GM12891 (cell line): Measurements from ENCODE around the gene RNF121.
A peak's percentile ranks its signal among the peaks of the same experiment; 100 is the strongest.

Experiments used
- DNase-seq: peaks from one replicate; pipeline ENCODE4 v3.0.0; 2011; ENCODE audit warnings: low spot score; ENCODE audit not compliant: insufficient read length
- FAIRE-seq: peaks from 2 replicates; lab custom pipeline; 2011; peaks lifted over from hg19 to GRCh38; lab: Jason Lieb, UNC
- PAX5 ChIP-seq: IDR thresholded peaks from 2 replicates; pipeline ENCODE4 v1.6.1; 2011; ENCODE audit warnings: low read length, moderate library complexity, mild to moderate bottlenecking; ENCODE audit not compliant: insufficient read depth, severe bottlenecking
- POLR2A ChIP-seq: IDR thresholded peaks from 2 replicates; pipeline ENCODE4 v1.6.1; 2011; ENCODE audit warnings: low read depth, low read length, control low read depth
- POLR2AphosphoS5 ChIP-seq: IDR thresholded peaks from 2 replicates; pipeline ENCODE4 v1.6.1; 2011; ENCODE audit warnings: low read depth, low read length, control low read depth
- POU2F2 ChIP-seq: IDR thresholded peaks from 2 replicates; pipeline ENCODE4 v1.6.1; 2011; ENCODE audit warnings: low read depth, mild to moderate bottlenecking, control low read depth, low read length, moderate library complexity
- SPI1 ChIP-seq: IDR thresholded peaks from 2 replicates; pipeline ENCODE4 v1.6.1; 2011; ENCODE audit warnings: low read depth, low read length, control low read depth
- TAF1 ChIP-seq: IDR thresholded peaks from 2 replicates; pipeline ENCODE4 v1.6.1; 2011; ENCODE audit warnings: low read depth, low read length, control low read depth

The RNF121 gene

GRCh38 chr11:72039856-72040401, 111.1 kb downstream of the RNF121 start:
- TF ChIP-seq POU2F2 (no peak), TAF1 (no peak), PAX5 (no peak), SPI1 (no peak), POLR2AphosphoS5 (no peak), POLR2A (no peak)
- FAIRE-seq (peak; percentile 58), DNase-seq (no peak)

DNA sequence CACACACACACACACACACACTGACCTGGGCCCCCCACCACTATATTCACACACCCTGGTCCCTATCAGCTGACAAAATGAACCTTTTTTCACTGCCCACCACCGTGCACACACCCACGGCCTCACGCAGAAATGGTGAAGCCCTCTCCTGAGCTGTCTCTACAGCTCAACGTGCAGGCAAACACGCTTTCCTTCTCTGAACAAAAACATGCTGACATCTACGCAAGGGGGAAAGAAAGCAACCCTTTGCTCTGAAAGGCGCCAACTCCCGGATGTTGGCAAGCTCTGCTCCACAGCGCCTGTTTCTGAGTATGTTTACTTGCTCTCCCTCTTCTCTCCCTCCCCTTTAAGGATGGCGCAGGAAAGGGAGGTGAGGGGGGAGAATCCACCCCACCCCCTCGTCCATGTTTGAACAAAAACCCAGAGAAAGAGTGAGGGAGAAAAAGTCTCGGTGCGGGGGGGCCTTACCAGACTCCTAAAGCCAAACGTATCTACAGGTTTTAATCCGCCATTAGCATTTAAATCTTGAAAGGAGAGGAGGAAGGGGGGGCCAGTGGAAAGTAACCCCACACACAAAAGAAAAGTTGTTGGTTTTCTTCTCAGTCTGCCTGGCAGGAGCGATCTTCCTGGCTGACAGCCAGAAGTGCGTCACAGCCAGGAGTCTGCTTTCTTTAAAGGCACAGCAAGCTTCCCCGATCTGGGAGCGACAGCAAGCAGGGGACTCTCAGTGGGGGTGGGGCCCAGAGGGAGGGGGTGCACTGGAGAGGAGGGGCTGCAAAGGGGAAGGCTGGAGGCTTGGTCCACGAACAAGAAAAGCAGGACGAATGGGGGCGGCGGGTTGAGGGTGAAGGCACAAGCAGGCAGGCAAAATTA, 111.9 kb downstream of the RNF121 start:
- no peak; the same call in 1 of the 2 replicates for TF ChIP-seq POLR2A
- TF ChIP-seq POU2F2 = 0 out of 2 replicates have a peak, but pooled peaks have one; percentile 15
- TF ChIP-seq POLR2AphosphoS5 = peak; percentile 14; the same call in 1 of the 2 replicates
- TF ChIP-seq TAF1 = peak; percentile 61
- no peak for TF ChIP-seq SPI1
- no peak for DNase-seq
- peak; percentile 52 for FAIRE-seq

DNA sequence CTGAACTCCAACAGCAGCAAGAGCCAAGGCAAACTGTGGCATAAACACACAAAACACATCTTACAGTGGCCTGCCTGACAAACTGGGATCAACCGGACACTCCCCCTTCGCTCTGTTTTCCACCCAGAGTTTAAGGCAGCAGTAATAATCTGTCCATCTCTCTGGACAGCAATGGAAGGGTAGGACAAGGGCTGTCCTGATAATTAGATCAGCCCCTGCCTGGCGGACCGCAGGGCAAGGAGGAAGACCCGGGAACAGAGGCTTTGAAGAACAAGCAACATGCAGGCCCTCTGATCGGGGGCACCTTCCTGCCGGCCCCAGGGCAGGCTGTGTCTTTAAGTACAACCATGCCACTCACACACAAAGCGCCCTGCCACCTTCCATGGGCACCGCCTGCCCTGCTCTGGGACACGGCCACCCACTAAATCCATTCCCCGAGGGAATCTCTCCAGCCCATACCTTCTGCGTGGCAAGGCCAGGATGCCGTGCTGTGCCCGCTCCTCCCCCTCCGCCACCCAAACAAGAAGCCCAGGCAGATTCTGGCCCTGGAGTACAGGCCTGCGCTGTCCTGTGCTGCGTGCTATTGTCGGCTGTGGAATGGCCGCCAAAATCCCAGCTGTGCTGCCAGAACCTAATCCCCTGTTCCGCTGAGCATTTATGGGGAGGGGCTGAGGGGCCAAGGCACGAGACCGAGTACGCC, 112.7 kb downstream of the RNF121 start:
- FAIRE-seq = no peak
- TF ChIP-seq POU2F2 = 0 out of 2 replicates have a peak, but pooled peaks have one; percentile 31
- peak; percentile 59 for TF ChIP-seq POLR2A
- TF ChIP-seq SPI1 = no peak
- peak; percentile 71 for TF ChIP-seq POLR2AphosphoS5
- peak; percentile 50; the same call in 1 of the 2 replicates for TF ChIP-seq TAF1
- no peak for TF ChIP-seq PAX5
- DNase-seq = no peak

DNA sequence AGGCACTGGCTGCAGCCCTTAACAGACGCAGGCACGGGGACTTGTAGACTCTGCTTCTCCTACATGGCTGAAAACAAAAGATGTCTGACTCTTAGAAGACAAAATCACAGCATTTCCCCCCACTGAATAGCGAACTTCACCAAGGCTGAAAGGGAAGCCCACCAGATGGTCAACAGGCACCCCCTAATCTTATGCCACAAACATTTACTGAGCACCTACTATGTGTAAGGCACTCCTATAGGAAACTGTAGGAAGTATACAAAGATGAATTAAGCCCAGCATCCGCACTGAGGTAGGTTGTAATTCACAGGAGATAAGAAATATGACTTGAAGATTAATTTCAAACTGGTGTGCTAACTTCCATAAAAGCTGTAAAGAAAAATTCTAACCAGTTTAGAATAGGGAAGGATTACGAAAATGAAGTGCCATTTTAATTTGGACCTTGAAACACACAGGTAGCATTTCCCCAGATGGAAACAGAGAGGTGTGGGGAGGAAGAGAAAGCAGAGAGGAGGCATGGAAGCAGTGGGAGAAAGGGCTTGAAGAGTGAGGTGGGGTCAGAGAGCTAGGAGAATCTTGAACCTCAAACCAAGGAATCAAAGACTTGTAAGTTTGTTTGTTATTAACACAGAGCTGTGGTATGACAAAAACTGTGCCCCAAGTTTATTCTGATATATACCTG, 113.4 kb downstream of the RNF121 start:
- FAIRE-seq = no peak
- TF ChIP-seq TAF1 = peak; percentile 1; the same call in 1 of the 2 replicates
- TF ChIP-seq POU2F2 = no peak

DNA sequence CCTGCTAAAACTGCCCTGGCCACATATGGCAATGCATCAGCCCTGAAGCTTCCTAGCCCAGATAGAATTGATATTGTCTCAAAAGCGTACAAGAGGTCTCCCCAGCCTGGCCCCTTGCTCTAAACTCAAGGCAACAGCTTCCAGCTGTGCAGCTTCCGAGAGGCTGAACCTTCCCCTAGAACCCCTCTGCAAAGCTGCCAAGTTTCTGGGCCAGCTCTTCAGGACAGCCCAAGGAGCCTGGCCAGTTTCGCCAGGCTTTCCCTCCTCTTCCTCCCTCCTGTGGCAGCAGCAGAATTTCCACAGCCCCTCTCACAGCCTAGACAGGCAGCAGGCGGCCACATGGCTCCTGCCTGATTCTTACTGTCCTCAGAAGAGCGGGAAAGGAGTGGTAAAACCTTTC, 117.0 kb downstream of the RNF121 start:
- TF ChIP-seq PAX5 = no peak
- no peak for TF ChIP-seq POLR2A
- no peak for TF ChIP-seq POLR2AphosphoS5
- no peak for TF ChIP-seq SPI1
- TF ChIP-seq TAF1 = no peak
- no peak for TF ChIP-seq POU2F2
- FAIRE-seq (no peak), DNase-seq (no peak)

More for the DNA sequence above, 113.4 kb downstream of the RNF121 start:
- no peak for DNase-seq
